GM18508 (cell line): ENCODE data around the gene CD6.

ENCODE experiments used
- ATAC-seq: cut with Tn5 transposase; IDR thresholded peaks from one replicate; pipeline ENCODE4 v1.9.1; 2021; ENCODE audit warnings: moderate number of reproducible peaks; ENCODE audit not compliant: insufficient read depth, unreplicated experiment

Gene CD6

DNA sequence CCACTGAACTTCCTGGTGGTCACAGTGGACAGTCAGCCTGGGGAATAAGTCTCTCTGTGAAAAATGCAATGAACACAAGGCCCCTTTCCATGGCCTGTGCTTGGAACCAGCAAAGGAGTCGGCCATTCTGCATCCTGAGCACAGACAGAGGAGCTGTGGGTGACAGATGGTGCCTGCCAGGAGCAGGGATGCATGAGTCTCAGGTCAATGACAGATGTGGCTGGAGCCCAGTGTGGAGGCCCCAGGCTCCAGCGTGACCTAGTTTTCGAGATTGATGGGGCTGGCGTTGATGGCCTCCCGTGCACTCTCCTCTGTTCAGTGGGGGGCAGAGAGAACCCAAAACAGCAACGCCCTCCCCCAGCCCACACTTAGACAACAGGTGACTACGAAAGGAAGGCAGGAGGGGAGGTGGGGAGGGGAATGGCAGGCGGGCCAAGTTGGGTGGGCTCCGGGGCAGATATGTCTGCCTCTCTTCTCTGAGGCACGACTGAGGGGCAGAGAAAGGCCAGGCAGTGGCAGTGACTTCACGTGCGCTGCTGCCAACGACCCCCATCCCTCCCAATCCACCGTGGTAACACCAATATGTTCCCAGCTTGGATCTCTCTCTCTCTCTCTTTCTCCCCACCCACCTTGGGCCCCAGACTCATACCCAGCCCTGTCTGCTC lies 96.4 kb downstream of the CD6 start:
- ATAC-seq = no peak

DNA sequence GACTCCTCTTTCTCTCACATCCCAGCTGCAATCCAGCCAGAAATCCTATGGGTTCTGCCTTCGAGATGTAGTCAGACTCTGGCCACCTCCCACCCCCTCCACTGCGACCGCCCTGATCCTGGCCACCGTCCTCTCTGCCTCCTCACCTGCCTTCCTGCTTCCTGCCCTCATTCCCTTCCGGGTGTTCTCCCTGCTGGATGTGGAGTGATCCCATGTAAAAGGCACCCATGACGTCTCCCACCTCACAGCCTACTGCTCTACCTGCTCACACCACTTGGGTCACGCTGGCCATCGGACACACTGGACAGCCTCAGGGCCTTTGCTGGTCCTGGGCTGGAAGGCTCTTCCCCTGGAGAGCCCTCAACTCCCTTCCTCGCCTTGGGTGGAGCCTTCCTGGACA lies 97.1 kb downstream of the CD6 start:
- no peak for ATAC-seq

DNA sequence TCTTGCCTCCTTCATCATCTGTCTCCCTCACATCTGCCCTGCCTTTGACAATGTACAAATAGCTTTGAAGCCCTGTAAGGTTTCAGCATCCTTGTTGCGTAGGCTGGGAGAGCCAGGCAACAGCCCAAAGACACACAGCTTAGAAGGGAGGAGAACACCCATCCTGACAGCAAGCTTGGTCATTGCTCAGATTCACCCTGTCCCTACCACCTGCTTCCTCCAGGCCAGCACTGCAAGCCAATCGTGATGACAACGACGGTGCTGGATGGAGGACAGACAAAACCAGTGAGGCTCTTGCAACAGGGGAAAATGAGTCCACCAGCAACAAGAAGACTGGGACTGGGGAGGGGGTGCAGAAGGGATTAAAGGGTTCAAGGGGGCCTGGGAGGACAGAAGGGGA lies 97.9 kb downstream of the CD6 start:
- ATAC-seq = no peak
